HepG2 (cell line): ENCODE measurements around the gene DCTN1.

Experiments
- CREB1 ChIP-seq, 2 experiments: fragments of 450-650 bp in 1 of 2; IDR thresholded peaks; 2 replicates each; pipeline ENCODE4 v1.6.1; 2016 to 2017; ENCODE audit warnings: control low read depth in 1 of 2, mild to moderate bottlenecking in 1 of 2, missing compliant biosample characterization in 1 of 2, missing genetic modification characterization in 1 of 2
- EEA1 ChIP-seq: sonication (generic); formaldehyde crosslinking; IDR thresholded peaks from 2 replicates; pipeline ENCODE4 v1.5.1; 2020; ENCODE audit warnings: mild to moderate bottlenecking, missing genetic modification reagents, borderline replicate concordance
- GABPA ChIP-seq, 2 experiments: IDR thresholded peaks; 2 replicates each; pipeline ENCODE4 v1.6.1; 2011 to 2016; ENCODE audit warnings: low read depth in 2 of 2, low read length in 1 of 2, missing biosample characterization in 1 of 2, missing genetic modification characterization in 1 of 2
- HMGXB4 ChIP-seq, 2 experiments: sonication (generic) in 1 of 2; formaldehyde crosslinking in 1 of 2; IDR thresholded peaks; 2 replicates each; pipeline versions ENCODE4 v1.4.0 to v1.6.1; 2018 to 2020; ENCODE audit warnings: missing genetic modification reagents in 2 of 2, borderline replicate concordance in 1 of 2, low read depth in 1 of 2, mild to moderate bottlenecking in 1 of 2, missing biosample characterization in 1 of 2
- POLR2A ChIP-seq, 2 experiments: IDR thresholded peaks; 2 replicates each; pipeline ENCODE4 v1.6.1; 2011; ENCODE audit warnings: low read depth in 2 of 2, low read length in 2 of 2, mild to moderate bottlenecking in 1 of 2, moderate library complexity in 1 of 2; ENCODE audit not compliant: insufficient read depth in 1 of 2
- SIN3A ChIP-seq: IDR thresholded peaks from 2 replicates; pipeline ENCODE4 v1.6.1; 2011; ENCODE audit warnings: low read depth, mild to moderate bottlenecking, control low read depth, low read length, borderline replicate concordance
- YEATS2 ChIP-seq: sonication (generic); formaldehyde crosslinking; IDR thresholded peaks from 2 replicates; pipeline ENCODE4 v1.4.0; 2020; ENCODE audit warnings: missing genetic modification reagents, borderline replicate concordance
- YY1 ChIP-seq: IDR thresholded peaks from 2 replicates; pipeline ENCODE4 v1.6.1; 2011; ENCODE audit warnings: low read length, low read depth, moderate library complexity, mild to moderate bottlenecking; ENCODE audit not compliant: insufficient read depth, insufficient replicate concordance
- ZBTB1 ChIP-seq: sonication (generic); formaldehyde crosslinking; IDR thresholded peaks from 2 replicates; pipeline ENCODE4 v1.4.0; 2020; ENCODE audit warnings: missing genetic modification reagents, borderline replicate concordance
- ZBTB7A ChIP-seq: sonication (generic); formaldehyde crosslinking; IDR thresholded peaks from 2 replicates; pipeline ENCODE4 v1.8.0; 2022; ENCODE audit warnings: mild to moderate bottlenecking, missing genetic modification reagents
- ZFP90 ChIP-seq: sonication (generic); formaldehyde crosslinking; IDR thresholded peaks from 2 replicates; pipeline ENCODE4 v1.8.0; 2022; ENCODE audit warnings: missing genetic modification reagents, mild to moderate bottlenecking, inconsistent platforms, borderline replicate concordance
- ZNF33B ChIP-seq: sonication (generic); formaldehyde crosslinking; IDR thresholded peaks from 2 replicates; pipeline ENCODE4 v1.5.1; 2020; ENCODE audit warnings: mild to moderate bottlenecking, missing genetic modification reagents
- ZNF784 ChIP-seq: sonication (generic); formaldehyde crosslinking; IDR thresholded peaks from 2 replicates; pipeline ENCODE4 v1.5.1; 2020; ENCODE audit warnings: missing genetic modification reagents, mild to moderate bottlenecking, borderline replicate concordance

GRCh38 chr2:74349889-74350288 lies 30.2 kb downstream of the DCTN1 start:
- TF ChIP-seq ZNF33B (CRISPR knock-in tag): no peak
- no peak for TF ChIP-seq ZBTB7A
- no peak for TF ChIP-seq YEATS2 (CRISPR knock-in tag)
- no peak for TF ChIP-seq HMGXB4 (CRISPR knock-in tag; IDR thresholded peaks at IDR 0.05; ENCODE audit: borderline replicate concordance in 1 of 2, low read depth in 1 of 2)
- TF ChIP-seq POLR2A (IDR thresholded peaks at IDR 0.05; ENCODE audit: insufficient read depth in 1 of 2, low read depth in 2 of 2, low read length in 2 of 2): no peak
- no peak for TF ChIP-seq ZBTB1 (CRISPR knock-in tag)
- TF ChIP-seq SIN3A: no peak
- no peak for TF ChIP-seq YY1
- no peak for TF ChIP-seq CREB1 (IDR thresholded peaks at IDR 0.05)
- TF ChIP-seq CREB1 (CRISPR knock-in tag; IDR thresholded peaks at IDR 0.05): no peak
- TF ChIP-seq EEA1 (CRISPR knock-in tag): no peak
- TF ChIP-seq GABPA (IDR thresholded peaks at IDR 0.05; ENCODE audit: low read depth, low read length): no peak
- TF ChIP-seq GABPA (CRISPR knock-in tag; IDR thresholded peaks at IDR 0.05; ENCODE audit: low read depth): no peak
- no peak for TF ChIP-seq ZNF784 (CRISPR knock-in tag)
- TF ChIP-seq ZFP90 (CRISPR knock-in tag): no peak
